ENCODE results near the gene GRAPL.
"Not testable (repeated sequence)": the region's sequence is repeated elsewhere in the genome, so short reads cannot be mapped to it uniquely, and the experiment has no call there.

DNA sequence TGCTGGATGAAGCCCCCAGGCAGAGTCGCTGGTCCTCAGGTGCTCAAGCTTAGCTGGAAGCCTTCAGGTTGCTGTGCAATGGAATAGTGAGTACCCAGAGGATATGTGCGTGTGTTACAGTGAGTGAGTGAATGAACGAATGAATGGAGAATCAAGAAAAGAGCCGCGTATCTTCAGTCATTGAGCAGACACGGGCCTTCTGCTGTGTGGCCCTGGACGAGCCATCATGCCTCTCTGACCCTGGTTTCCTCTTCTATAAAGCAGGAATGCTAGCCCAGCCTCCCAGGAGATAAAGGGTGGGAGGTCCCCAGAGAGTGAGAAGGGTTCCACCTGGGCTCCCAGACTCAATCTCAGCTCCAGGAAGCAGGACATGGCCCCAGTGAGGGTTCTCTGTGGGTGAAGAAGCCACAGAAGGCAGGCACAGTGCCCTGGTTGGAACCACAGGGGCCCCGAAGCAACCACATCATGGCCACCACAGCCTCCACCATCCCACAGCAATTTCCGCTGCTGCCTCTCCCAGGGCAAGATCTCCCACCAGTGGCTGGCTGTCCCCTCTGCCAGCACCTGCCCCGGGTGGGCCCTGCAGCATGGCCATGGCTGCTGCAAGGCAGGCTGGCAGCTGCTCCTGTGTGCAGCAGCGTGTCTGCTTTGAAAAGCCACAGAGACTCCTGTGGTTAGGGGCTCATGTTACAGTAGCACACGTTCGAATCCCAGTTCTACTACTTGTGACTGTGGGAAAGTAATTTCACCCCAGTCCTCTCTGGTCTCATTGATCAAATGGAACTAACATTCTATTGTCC, 34.1 kb downstream of the GRAPL start:
- TF ChIP-seq ZFX (CRISPR knock-in tag; IDR thresholded peaks at IDR 0.05; ENCODE audit: low read depth); NFIC (IDR thresholded peaks at IDR 0.05; ENCODE audit: low read length); ARNT (IDR thresholded peaks at IDR 0.05); HNF4G (IDR thresholded peaks at IDR 0.05; ENCODE audit: borderline replicate concordance, low read depth, low read length); HNF4G (CRISPR knock-in tag; IDR thresholded peaks at IDR 0.05; ENCODE audit: borderline replicate concordance, low read depth); TP53 (CRISPR knock-in tag; conservative IDR thresholded peaks at IDR 0.05); JUND (CRISPR knock-in tag; IDR thresholded peaks at IDR 0.05); ZNF30 (CRISPR knock-in tag; IDR thresholded peaks at IDR 0.05); HDAC2 (CRISPR knock-in tag; IDR thresholded peaks at IDR 0.05): not testable (repeated sequence)
- TF ChIP-seq, protein P1, sequence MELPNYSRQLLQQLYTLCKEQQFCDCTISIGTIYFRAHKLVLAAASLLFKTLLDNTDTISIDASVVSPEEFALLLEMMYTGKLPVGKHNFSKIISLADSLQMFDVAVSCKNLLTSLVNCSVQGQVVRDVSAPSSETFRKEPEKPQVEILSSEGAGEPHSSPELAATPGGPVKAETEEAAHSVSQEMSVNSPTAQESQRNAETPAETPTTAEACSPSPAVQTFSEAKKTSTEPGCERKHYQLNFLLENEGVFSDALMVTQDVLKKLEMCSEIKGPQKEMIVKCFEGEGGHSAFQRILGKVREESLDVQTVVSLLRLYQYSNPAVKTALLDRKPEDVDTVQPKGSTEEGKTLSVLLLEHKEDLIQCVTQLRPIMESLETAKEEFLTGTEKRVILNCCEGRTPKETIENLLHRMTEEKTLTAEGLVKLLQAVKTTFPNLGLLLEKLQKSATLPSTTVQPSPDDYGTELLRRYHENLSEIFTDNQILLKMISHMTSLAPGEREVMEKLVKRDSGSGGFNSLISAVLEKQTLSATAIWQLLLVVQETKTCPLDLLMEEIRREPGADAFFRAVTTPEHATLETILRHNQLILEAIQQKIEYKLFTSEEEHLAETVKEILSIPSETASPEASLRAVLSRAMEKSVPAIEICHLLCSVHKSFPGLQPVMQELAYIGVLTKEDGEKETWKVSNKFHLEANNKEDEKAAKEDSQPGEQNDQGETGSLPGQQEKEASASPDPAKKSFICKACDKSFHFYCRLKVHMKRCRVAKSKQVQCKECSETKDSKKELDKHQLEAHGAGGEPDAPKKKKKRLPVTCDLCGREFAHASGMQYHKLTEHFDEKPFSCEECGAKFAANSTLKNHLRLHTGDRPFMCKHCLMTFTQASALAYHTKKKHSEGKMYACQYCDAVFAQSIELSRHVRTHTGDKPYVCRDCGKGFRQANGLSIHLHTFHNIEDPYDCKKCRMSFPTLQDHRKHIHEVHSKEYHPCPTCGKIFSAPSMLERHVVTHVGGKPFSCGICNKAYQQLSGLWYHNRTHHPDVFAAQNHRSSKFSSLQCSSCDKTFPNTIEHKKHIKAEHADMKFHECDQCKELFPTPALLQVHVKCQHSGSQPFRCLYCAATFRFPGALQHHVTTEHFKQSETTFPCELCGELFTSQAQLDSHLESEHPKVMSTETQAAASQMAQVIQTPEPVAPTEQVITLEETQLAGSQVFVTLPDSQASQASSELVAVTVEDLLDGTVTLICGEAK (IDR thresholded peaks at IDR 0.05), result not testable (repeated sequence)
- TF ChIP-seq, protein P1 (CRISPR knock-in tag; IDR thresholded peaks at IDR 0.05), result not testable (repeated sequence)
- TF ChIP-seq, protein P2, sequence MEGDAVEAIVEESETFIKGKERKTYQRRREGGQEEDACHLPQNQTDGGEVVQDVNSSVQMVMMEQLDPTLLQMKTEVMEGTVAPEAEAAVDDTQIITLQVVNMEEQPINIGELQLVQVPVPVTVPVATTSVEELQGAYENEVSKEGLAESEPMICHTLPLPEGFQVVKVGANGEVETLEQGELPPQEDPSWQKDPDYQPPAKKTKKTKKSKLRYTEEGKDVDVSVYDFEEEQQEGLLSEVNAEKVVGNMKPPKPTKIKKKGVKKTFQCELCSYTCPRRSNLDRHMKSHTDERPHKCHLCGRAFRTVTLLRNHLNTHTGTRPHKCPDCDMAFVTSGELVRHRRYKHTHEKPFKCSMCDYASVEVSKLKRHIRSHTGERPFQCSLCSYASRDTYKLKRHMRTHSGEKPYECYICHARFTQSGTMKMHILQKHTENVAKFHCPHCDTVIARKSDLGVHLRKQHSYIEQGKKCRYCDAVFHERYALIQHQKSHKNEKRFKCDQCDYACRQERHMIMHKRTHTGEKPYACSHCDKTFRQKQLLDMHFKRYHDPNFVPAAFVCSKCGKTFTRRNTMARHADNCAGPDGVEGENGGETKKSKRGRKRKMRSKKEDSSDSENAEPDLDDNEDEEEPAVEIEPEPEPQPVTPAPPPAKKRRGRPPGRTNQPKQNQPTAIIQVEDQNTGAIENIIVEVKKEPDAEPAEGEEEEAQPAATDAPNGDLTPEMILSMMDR (CRISPR knock-in tag; IDR thresholded peaks at IDR 0.05), result not testable (repeated sequence)
- TF ChIP-seq, protein P3, sequence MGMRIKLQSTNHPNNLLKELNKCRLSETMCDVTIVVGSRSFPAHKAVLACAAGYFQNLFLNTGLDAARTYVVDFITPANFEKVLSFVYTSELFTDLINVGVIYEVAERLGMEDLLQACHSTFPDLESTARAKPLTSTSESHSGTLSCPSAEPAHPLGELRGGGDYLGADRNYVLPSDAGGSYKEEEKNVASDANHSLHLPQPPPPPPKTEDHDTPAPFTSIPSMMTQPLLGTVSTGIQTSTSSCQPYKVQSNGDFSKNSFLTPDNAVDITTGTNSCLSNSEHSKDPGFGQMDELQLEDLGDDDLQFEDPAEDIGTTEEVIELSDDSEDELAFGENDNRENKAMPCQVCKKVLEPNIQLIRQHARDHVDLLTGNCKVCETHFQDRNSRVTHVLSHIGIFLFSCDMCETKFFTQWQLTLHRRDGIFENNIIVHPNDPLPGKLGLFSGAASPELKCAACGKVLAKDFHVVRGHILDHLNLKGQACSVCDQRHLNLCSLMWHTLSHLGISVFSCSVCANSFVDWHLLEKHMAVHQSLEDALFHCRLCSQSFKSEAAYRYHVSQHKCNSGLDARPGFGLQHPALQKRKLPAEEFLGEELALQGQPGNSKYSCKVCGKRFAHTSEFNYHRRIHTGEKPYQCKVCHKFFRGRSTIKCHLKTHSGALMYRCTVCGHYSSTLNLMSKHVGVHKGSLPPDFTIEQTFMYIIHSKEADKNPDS (CRISPR knock-in tag; IDR thresholded peaks at IDR 0.05), result not testable (repeated sequence)
- TF ChIP-seq, protein P4, sequence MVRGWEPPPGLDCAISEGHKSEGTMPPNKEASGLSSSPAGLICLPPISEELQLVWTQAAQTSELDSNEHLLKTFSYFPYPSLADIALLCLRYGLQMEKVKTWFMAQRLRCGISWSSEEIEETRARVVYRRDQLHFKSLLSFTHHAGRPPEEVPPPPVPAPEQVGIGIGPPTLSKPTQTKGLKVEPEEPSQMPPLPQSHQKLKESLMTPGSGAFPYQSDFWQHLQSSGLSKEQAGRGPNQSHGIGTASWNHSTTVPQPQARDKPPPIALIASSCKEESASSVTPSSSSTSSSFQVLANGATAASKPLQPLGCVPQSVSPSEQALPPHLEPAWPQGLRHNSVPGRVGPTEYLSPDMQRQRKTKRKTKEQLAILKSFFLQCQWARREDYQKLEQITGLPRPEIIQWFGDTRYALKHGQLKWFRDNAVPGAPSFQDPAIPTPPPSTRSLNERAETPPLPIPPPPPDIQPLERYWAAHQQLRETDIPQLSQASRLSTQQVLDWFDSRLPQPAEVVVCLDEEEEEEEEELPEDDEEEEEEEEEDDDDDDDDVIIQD (CRISPR knock-in tag; IDR thresholded peaks at IDR 0.05; ENCODE audit: low read depth), result not testable (repeated sequence)

Measured in HepG2 (cell line).